ENCODE measurements around the gene WDR76.

DNA sequence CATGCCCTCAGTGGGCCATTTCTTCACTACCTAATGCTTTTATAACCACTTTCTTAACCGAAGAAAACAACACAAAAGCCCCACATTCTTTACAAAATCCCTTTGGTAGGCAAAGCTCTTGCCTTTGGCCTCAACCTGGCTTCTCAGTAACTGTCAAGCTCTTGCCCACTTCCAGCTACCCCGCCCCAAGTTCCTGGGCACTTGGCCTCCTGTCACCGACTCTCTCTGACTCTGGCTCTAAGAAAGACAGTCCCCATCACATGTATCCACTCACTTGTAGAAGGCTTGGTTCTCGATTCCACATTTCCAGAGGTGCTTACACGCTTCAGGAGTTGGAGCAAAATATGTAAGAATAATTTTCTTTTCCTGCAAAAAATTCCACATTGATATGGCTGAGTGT, 61.1 kb downstream of the WDR76 start:
- no peak for TF ChIP-seq KDM5A (IDR thresholded peaks at IDR 0.05)
- TF ChIP-seq EP300 (IDR thresholded peaks at IDR 0.05) = no peak
- TF ChIP-seq CTCF (IDR thresholded peaks at IDR 0.05) = no peak
- TF ChIP-seq MAZ (IDR thresholded peaks at IDR 0.05; ENCODE audit: borderline replicate concordance, low read depth, low read length) = no peak
- TF ChIP-seq RNF2 (IDR thresholded peaks at IDR 0.05; ENCODE audit: borderline replicate concordance, low read depth) = no peak
- TF ChIP-seq ZFP36 (IDR thresholded peaks at IDR 0.05; ENCODE audit: borderline replicate concordance, partially characterized antibody) = no peak

Data from A549 (cell line).